ENCODE results near the gene TBRG4. TPM values are rescaled to one million over a fixed set of nuclear protein-coding genes. Genes with fewer than 3 reads are reported as not detected.

The TBRG4 gene
- total RNA-seq, 6 donors from 2014 or later: 24.2 to 92.2 (median 54.6) TPM

DNA sequence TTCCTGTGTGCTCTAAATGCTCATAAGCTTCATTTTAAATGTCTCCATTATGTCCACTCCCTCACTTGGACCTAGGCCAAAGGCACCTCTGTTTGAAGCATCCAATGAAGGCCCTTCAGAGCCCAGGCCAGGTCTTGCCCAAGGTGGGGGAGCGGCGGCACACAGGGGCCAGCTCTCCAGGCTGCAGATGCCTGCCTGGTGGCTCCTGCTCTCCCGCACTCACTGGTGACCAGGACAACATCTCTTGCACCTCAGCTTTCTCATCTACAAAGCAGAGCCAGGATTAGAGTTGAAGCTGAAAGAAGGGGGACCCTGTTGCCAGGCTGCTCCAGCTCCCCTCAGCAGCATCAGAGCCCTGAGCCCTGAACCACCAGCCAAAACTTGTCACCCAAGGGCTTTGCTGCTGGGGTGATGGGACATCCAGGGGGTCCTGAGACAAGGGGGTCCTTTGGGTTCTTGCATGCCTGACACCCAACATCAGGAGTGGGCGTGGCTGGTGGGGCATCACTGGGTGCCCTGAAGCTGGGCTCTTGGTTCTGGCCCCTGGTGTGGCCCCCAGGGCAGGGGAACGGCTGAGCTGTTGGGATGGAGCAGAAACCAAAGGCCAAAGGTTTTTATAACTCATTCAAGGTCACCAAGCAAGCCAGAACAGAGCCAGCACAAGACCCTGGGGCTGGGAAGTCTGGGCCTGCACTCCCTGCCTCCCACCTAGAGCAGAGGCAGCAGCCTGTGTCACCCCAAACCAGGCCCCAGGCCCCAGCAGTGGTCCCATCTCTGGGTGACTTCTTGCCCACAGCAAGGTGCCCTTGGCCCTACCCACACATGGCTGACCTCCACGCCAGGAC lies 24.0 kb downstream of the TBRG4 start:
- WGBS, 2 donors: 91 to 96% methylated on average over 4 to 6 of the region's 6 CpGs
- TF ChIP-seq EP300 (IDR thresholded peaks at IDR 0.05) (no peak), POLR2A (IDR thresholded peaks at IDR 0.05) (no peak), POLR2AphosphoS5 (IDR thresholded peaks at IDR 0.05) (no peak)
- TF ChIP-seq, protein P1, sequence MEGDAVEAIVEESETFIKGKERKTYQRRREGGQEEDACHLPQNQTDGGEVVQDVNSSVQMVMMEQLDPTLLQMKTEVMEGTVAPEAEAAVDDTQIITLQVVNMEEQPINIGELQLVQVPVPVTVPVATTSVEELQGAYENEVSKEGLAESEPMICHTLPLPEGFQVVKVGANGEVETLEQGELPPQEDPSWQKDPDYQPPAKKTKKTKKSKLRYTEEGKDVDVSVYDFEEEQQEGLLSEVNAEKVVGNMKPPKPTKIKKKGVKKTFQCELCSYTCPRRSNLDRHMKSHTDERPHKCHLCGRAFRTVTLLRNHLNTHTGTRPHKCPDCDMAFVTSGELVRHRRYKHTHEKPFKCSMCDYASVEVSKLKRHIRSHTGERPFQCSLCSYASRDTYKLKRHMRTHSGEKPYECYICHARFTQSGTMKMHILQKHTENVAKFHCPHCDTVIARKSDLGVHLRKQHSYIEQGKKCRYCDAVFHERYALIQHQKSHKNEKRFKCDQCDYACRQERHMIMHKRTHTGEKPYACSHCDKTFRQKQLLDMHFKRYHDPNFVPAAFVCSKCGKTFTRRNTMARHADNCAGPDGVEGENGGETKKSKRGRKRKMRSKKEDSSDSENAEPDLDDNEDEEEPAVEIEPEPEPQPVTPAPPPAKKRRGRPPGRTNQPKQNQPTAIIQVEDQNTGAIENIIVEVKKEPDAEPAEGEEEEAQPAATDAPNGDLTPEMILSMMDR (IDR thresholded peaks at IDR 0.05): no peak
- Histone ChIP-seq H3K9me3 (no peaks in the 10 kb centered on the region), H3K4me1 (peaks cover 0 to 17% (median 13%) of the 10 kb centered on the region in 4 donors), H3K36me3 (no peaks in the 10 kb centered on the region), H3K4me3 (no peak overlapping the region), H3K27me3 (peaks cover 0 to 15% (median 6%) of the 10 kb centered on the region in 4 donors), H3K27ac (no peak overlapping the region)
- DNase-seq (no peak), ATAC-seq (ENCODE audit: low FRiP score in 2 of 2) (no peak)

DNA sequence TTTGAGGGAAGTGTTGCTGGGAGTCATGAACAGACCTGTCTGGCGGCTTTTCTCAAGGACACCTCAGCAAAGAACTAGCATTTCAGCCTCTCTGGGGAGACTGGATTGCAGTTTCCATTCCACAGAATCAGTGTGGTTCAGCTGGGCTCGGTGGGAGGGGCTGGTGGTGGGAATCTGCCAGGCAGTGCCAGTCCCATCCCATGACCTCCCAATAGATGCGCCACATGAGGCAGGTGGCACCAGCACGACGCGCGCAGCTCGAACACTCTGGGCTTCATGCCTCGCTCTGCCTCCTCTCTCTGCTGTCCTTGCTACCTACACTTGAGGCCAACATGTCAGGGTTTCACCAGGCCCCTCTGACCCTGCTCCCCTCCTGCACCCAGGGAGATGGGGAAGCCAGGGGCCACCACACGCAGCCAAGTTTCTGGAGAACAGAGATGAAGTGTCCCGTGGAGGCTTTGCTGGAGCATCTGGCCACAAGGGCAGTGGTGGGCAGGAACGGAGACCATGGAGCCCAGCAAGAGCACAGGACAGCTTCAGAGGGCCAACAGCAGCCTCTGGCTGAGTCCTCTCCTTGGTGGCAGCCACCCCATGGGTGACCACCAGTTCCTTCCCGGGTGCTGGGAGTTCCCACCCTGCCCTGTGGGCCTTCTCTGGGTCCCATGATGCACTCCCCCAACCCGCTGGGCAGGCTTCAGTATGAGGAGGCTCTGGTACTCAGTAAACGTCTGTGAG lies 25.0 kb downstream of the TBRG4 start:
- Histone ChIP-seq H3K27ac (no peak overlapping the region), H3K4me1 (peaks cover 0 to 17% (median 13%) of the 10 kb centered on the region in 4 donors), H3K27me3 (peaks cover 0 to 15% (median 6%) of the 10 kb centered on the region in 4 donors), H3K9me3 (no peaks in the 10 kb centered on the region), H3K4me3 (no peak overlapping the region), H3K36me3 (no peaks in the 10 kb centered on the region)
- 87 to 89% methylated on average over 12 to 14 of the region's 15 CpGs for WGBS, 2 donors
- ATAC-seq (ENCODE audit: low FRiP score in 2 of 2) (no peak), DNase-seq (no peak)
- TF ChIP-seq, protein P1 (IDR thresholded peaks at IDR 0.05): no peak

DNA sequence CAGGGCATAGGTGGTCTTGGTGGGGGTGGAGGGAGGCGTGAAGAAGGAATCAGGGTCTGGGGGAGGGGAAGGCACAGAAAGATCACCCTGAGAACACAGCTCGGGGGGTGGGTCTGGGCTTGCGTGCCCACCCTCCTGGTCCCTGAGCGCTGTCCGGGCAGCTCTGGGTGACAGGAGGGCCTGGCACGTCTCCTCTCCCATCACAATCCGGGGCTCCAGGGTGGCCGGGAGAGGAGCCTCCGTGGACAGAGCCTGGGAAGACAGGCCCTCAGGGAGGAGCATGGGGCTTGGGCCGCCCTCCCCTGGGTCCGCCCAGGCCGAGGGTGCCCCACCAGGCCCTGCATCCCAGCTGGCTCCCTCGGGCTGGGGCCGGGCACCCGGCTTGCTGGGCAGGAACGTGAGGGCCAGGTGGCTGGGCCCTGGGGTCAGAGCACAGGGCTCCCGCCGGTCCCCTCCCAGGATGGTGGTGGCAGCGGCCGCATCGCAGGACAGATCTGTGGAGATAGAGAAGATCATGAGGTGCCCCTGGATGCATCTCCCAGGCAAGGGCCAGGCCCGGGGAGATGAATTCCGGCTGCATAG lies 25.8 kb downstream of the TBRG4 start:
- Histone ChIP-seq H3K36me3 (no peaks in the 10 kb centered on the region), H3K4me3 (no peak overlapping the region), H3K9me3 (no peaks in the 10 kb centered on the region), H3K4me1 (peaks cover 0 to 17% (median 13%) of the 10 kb centered on the region in 4 donors), H3K27ac (no peak overlapping the region), H3K27me3 (peaks cover 0 to 15% (median 6%) of the 10 kb centered on the region in 4 donors)
- TF ChIP-seq POLR2AphosphoS5 (IDR thresholded peaks at IDR 0.05) (no peak), EP300 (IDR thresholded peaks at IDR 0.05) (no peak), POLR2A (IDR thresholded peaks at IDR 0.05) (no peak)
- TF ChIP-seq, protein P1 (IDR thresholded peaks at IDR 0.05): no peak
- ATAC-seq (ENCODE audit: low FRiP score in 2 of 2) (no peak), DNase-seq (no peak)
- WGBS, 2 donors: 88 to 94% methylated on average over 11 to 22 of the region's 23 CpGs

DNA sequence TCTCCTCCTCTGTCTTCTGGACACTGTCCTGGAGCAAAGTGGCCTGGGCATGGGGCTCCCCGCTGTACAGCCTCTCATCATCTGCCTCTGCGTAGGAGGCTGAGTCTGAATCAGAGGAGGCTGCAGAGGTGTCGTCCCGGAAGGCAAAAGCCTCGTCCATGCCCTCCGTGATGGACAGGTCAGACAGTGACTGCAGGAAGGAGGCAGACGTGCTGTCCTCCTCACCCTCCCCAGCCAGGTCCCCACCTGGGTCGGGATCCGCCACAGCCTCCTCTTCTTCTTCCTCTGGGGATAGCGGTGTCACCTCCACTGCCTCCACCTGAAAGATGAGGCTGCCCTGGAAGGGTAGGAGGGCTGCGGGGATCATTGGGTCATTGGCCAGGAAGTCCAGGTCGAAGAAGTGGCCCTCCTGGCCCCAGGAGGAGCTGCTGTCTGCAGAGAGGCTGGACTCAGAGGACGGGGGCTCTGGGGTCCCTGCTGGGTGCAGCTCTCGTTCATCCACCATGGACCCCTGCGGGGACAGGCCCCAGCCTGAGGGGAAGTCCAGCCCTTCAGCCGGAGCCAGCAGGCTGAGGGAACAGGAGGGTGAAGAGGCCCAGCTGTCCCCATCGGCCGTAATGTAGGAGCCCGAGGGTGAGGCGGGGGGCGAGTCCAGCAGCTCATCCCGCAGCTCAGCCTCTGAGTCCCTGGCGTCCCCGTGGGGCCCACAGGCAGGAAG lies 26.4 kb downstream of the TBRG4 start:
- Histone ChIP-seq H3K9me3 (no peaks in the 10 kb centered on the region), H3K27me3 (peaks cover 0 to 15% (median 6%) of the 10 kb centered on the region in 4 donors), H3K4me1 (peaks cover 0 to 17% (median 13%) of the 10 kb centered on the region in 4 donors), H3K4me3 (no peak overlapping the region), H3K36me3 (no peaks in the 10 kb centered on the region), H3K27ac (no peak overlapping the region)
- 80 to 87% methylated on average over 14 to 21 of the region's 24 CpGs for WGBS, 2 donors
- ATAC-seq (ENCODE audit: low FRiP score in 2 of 2): no peak
- DNase-seq: no peak
- no peak for TF ChIP-seq POLR2AphosphoS5 (IDR thresholded peaks at IDR 0.05)
- no peak for TF ChIP-seq EP300 (IDR thresholded peaks at IDR 0.05)
- TF ChIP-seq POLR2A (IDR thresholded peaks at IDR 0.05): no peak
- TF ChIP-seq, protein P1 (IDR thresholded peaks at IDR 0.05): no peak
